Adipocyte (in vitro differentiated cells): ENCODE measurements around the gene MLLT1.

Source experiments
- DNase-seq: peaks from one replicate; pipeline ENCODE4 v3.0.0-alpha.2; 2015; ENCODE audit warnings: low read depth
- H3K27me3 ChIP-seq: replicated peaks from 2 replicates; pipeline ENCODE4 v1.7.0; 2013; ENCODE audit warnings: mild to moderate bottlenecking, low read length, moderate library complexity; ENCODE audit not compliant: control insufficient read depth, insufficient read depth
- H3K36me3 ChIP-seq: 2 replicates; pipeline ENCODE4 v1.7.0; 2013; ENCODE audit warnings: low read length, mild to moderate bottlenecking, moderate library complexity; ENCODE audit not compliant: control insufficient read depth, insufficient read depth, severe bottlenecking
- H3K4me1 ChIP-seq: 2 replicates; pipeline ENCODE4 v1.7.0; 2013; ENCODE audit warnings: mild to moderate bottlenecking, low read length, moderate library complexity; ENCODE audit not compliant: control insufficient read depth, insufficient read depth
- H3K4me3 ChIP-seq: 2 replicates; pipeline ENCODE4 v1.7.0; 2013; ENCODE audit warnings: mild to moderate bottlenecking, low read length, moderate library complexity
- H3K9ac ChIP-seq: 2 replicates; pipeline ENCODE4 v1.7.0; 2013; ENCODE audit warnings: mild to moderate bottlenecking, low read length, moderate library complexity
- H3K9me3 ChIP-seq: 2 replicates; pipeline ENCODE4 v1.7.0; 2013; ENCODE audit warnings: mild to moderate bottlenecking, low read length, moderate library complexity; ENCODE audit not compliant: control insufficient read depth

The MLLT1 gene

DNA sequence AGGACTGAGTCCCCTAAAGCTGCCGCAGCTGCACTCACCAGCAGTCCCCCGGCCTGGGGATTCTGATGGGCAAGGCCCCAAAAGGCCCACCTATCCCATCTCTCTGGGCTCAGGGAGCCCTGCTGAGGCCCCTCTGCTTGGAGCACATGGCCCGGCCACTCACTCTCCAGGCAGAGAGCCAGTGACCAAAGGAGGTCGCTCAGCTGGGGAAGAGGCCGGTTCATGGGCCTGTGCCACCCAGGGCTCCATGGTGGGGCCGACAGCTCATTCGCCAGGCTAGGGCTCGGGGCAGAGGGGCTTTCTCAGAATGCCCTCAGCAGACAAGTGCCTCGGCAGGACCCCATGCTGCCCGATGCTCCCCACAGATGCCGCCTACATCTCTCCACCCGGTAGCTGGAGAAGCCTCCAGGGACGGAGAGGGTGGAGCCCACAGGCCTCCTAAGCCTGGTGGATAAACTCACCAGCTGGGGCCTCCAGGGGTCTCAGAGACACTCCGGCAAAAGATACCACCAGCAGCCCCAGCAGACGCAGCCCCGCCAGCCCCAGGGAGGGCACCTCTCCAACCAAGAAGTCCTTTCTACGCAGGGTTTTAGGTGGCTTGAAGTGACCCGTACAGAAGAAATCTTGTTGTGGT lies 54.4 kb downstream of the MLLT1 start:
- H3K9ac ChIP-seq = no peak overlapping the region
- H3K9me3 ChIP-seq = no peaks in the 10 kb centered on the region
- no peak overlapping the region for H3K4me3 ChIP-seq
- peaks cover 44% of the 10 kb centered on the region for H3K36me3 ChIP-seq
- DNase-seq = no peak
- no peaks in the 10 kb centered on the region for H3K27me3 ChIP-seq
- peaks cover 14% of the 10 kb centered on the region for H3K4me1 ChIP-seq

DNA sequence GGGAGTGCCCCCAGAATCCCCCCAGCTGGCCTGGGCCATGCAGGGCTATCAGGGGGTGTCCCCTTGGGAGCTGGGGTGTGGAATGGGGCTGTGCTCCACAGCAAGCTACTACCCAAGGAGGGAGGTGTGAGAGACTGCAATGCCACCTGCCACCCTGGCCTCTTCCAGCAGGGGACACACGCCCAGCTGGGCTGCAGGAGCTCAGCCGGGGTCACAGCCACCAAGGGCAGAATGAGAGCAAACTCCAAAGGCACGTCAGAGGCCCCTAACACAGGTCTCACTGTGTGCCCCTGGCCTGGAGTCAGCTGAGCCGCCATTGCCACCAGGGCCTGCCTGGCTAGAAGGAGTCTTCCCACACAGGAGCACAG lies 55.5 kb downstream of the MLLT1 start:
- DNase-seq = no peak
- Histone ChIP-seq H3K4me3 (no peak overlapping the region), H3K9me3 (no peaks in the 10 kb centered on the region), H3K9ac (no peak overlapping the region), H3K27me3 (no peaks in the 10 kb centered on the region), H3K36me3 (peaks cover 35% of the 10 kb centered on the region), H3K4me1 (peaks cover 24% of the 10 kb centered on the region)

DNA sequence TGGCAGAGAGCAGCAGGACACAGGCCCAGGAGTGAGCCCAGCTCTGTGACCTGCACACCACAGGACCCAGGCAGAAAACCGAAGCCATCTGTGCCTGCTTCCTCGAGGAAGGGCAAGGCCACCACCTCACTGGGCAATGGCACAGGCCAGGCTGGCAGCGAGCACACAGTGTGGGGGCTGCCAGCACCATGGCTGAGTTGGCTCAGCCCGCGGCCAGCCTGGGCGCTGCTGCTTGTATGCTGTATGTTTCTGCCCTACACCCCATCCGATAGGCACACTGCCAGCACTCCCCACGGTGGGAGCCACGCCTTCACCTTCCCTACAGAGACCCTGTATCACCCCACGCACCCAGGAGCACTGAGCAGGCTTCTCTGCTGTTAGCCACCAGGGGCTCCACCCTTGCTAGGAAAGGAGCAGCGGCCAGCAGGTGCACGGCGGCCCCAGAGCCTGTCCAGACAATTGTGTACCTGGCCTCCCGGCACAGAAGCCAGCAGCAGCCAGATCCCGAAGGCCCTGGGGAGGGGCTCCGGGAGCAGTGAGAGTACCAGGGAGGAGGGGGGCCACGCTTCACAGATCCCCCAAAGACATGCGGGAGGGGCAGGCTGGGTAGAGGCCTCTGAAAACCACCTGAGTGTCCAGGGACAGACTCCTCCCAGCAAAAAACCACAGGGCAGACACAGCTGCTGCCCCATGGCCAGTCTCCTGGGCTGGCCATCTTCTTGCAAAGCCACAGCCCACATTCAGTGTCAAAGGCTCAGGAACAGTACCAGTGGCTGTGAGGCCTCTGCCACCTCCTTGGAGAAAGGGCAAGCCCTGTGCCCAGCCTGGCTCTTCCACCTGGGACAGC lies 56.1 kb downstream of the MLLT1 start:
- Histone ChIP-seq H3K36me3 (peaks cover 35% of the 10 kb centered on the region), H3K9me3 (no peaks in the 10 kb centered on the region), H3K4me1 (peaks cover 31% of the 10 kb centered on the region), H3K9ac (no peak overlapping the region), H3K4me3 (no peak overlapping the region), H3K27me3 (no peaks in the 10 kb centered on the region)
- no peak for DNase-seq

DNA sequence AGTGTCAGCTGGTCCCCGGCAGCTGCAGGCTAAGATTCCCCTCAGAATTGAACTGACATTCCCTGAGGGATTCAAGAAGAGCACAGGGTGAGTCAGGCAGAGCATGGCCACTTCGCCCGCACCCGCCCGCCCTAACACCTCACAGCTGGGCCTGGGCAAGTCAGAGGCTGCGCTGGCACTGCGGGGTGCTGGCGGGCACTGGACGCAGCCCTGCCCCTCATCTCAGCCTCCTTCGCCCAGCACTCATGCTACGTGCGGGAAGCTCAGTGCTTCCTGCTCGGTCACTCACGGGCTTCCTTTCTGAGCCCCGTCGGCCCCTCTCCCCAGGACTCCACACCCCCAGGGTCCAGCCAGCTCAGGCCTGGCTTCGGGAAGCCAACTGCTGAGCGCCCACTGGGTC lies 56.9 kb downstream of the MLLT1 start:
- Histone ChIP-seq H3K9ac (no peak overlapping the region), H3K4me1 (peaks cover 33% of the 10 kb centered on the region), H3K4me3 (no peak overlapping the region), H3K27me3 (no peaks in the 10 kb centered on the region), H3K9me3 (no peaks in the 10 kb centered on the region), H3K36me3 (peaks cover 35% of the 10 kb centered on the region)
- no peak for DNase-seq

DNA sequence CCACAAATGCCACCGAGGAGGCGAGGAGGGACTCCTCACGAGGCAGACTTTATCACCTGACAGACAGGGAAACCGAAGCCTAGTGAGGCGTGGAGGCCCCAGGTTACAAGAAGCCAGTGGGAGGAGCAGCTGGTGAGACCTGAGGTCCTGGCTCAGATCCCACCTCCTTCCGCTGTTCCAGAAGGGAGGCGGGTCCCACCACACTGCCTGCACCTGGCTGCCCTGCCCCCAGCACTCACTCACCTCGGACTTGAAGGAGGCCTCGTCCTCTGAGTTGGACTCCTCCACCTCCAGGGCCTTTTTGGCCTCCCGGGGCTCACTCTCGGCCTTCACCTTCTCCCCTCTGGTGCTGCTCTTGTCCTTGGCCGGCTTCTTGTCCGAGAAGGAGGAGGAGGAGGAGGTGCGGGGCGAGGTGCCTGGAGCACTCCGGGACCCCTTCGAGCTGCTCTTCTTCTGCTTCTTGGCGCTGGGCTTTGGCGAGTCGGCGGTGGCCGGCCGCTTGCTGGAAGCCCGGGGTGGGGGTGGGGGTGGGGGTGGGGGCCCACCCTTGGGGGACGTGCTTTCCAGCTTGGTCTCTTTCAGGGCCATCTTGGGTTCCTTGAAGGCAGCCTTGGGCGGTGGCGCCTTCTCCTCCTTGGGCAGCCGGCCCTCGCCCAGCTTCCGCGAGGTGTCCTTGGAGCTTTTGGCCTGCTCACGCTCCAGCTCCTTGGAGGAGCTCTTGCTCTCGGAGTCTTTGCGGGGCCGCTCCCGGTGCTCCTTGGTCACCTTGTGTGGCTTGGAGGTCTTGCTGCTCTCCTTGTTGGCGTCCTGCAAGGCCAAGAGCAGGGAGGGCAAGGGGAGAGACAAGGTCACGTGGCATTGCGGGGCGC lies 57.7 kb downstream of the MLLT1 start:
- H3K36me3 ChIP-seq = peaks cover 31% of the 10 kb centered on the region
- no peaks in the 10 kb centered on the region for H3K9me3 ChIP-seq
- H3K27me3 ChIP-seq = no peaks in the 10 kb centered on the region
- peaks cover 33% of the 10 kb centered on the region for H3K4me1 ChIP-seq
- H3K4me3 ChIP-seq = no peak overlapping the region
- no peak for DNase-seq
- no peak overlapping the region for H3K9ac ChIP-seq

DNA sequence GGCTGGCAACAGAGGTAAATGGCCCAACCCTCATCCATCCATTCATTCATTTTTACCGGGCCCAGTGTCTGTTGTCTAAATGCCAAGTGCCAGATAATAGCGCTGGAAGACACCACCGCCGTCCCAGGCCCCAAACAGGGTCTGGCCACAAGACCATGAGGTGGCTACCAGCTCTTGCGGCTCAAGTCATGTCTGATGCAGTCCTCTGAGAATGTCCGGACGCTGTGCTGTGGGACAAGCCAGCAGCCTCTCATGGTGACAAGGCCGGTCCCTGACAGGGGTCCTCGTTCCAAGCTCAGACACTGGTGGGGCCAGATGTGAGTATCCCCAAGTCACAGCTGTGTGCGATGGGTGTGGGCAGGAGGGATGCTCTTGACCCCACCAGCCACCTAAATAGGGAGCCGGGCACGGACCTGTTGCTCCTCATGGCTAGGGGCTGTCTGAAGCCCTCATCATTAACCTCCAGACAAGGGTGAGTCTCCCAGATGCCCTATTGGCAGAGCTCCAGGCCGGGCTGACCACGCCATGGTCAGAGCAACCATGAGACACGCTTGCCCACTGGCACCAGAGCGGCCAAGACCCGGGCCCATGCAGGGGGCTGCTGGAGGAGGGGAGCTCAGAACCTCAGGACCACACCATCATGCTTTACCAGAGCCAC lies 58.4 kb downstream of the MLLT1 start:
- Histone ChIP-seq H3K9me3 (no peaks in the 10 kb centered on the region), H3K9ac (peak overlapping the region; percentile 76), H3K4me1 (peaks cover 33% of the 10 kb centered on the region), H3K4me3 (no peak overlapping the region), H3K27me3 (no peaks in the 10 kb centered on the region), H3K36me3 (peaks cover 23% of the 10 kb centered on the region)
- no peak for DNase-seq

DNA sequence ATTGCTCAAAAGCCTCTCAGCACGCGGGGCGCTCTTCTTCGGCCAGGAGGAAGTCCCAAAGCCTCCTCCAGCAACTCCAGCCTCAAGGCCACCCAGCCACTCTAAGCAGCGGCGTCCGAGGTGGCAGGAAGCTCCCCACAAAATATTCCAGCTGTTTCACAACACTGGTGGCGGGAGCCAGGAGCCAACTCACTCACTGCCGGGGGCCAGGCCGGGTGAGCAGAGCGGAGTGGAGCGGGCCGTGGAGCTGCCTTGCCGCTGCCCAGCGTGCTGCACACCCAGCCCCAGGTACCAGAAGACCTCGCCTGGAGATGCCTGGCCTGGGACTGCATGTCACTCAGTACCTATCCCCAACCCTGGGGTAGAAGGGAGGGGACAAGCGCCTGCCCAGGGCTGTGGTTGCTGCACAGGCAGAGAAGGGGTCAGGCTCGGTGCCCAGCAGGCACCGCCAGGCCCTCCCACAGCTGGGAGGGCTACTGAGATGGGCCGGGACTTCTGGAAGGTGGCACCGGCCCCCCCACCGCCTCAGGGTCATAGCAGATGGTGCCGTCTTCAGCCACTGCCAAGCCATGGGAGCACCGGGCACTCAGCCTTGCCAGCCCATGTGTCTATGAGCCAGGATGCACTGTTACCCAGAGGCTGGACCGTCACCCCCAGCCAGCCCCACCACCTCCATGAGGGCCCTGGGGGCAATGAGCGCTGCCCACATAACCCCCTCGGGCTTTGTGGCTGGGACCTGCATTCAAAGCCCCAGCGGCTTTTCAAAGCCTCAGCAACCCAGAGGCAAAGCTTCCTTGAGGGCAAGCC lies 59.2 kb downstream of the MLLT1 start:
- peak; percentile 39 for DNase-seq
- Histone ChIP-seq H3K4me3 (peak overlapping the region; percentile 28), H3K9ac (peak overlapping the region; percentile 76), H3K4me1 (peaks cover 33% of the 10 kb centered on the region), H3K9me3 (no peaks in the 10 kb centered on the region), H3K27me3 (no peaks in the 10 kb centered on the region), H3K36me3 (peaks cover 15% of the 10 kb centered on the region)

DNA sequence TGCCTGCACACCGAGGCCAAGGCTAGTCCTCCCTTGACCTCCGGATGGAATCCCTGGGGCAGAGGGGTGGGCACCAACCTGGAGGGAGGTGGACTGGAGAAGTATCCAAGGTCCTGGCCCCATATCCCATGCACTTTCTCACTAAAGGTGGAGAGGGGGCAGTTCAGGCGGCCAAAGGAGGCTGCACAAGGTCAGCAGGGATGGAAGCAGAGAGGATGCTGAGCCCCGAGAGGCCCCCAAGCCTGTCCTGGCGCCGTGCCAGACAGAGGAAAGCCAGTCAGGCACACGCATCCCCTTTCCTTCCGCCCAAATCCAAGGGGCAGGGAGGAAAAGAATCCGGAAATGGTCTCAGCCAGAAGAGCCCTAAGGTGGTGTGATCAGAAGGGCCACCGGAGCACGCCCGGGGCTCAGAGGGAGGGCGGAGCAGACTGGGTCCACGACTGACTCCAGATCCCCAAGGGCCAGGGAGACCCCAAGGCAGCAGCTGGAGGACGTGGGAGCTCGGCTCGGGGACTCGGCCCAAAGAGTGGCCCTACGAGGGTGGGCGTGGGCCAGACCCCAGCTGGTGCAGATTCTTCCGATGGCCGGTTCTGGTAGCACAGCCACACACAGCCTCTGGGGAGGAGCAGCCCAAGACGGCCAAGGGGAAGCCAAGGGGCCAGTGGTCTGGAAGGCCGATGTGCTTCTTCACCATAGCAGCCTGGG lies 60.0 kb downstream of the MLLT1 start:
- Histone ChIP-seq H3K36me3 (peaks cover 14% of the 10 kb centered on the region), H3K4me1 (peaks cover 28% of the 10 kb centered on the region), H3K9ac (peak overlapping the region; percentile 76), H3K4me3 (peak overlapping the region; percentile 28), H3K27me3 (no peaks in the 10 kb centered on the region), H3K9me3 (no peaks in the 10 kb centered on the region)
- no peak for DNase-seq

DNA sequence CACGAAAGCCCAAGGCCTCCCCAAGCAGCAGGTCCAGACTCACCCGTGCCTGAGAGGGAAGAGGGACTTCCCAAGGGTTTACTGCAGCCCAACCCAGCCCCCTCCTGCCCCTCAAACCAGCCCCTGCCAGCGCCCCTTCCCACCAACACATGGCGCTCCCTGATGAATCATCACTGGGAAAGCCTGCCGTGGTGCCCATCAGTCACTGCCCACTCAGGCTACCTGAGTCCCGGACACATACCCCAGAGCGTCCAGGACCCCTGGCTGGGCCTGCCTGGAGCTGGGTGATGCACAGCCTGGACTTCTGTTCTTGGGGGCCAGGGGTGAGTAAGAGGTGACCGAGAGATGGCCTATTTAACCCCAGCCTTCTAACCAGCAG lies 60.6 kb downstream of the MLLT1 start:
- H3K9ac ChIP-seq = peak overlapping the region; percentile 76
- H3K4me1 ChIP-seq = peaks cover 28% of the 10 kb centered on the region
- no peak for DNase-seq
- peaks cover 17% of the 10 kb centered on the region for H3K36me3 ChIP-seq
- no peak overlapping the region for H3K4me3 ChIP-seq
- H3K27me3 ChIP-seq = no peaks in the 10 kb centered on the region
- no peaks in the 10 kb centered on the region for H3K9me3 ChIP-seq
